Panc1 (cell line): ENCODE data around the gene ROR1. TPM values are rescaled to one million over a fixed set of nuclear protein-coding genes. Genes with fewer than 3 reads are reported as not detected.

Source experiments
- ATAC-seq: fragments of 200-7000 bp; cut with Tn5 transposase; 2 replicates; pipeline ENCODE4 v1.9.1; 2020; ENCODE audit warnings: mild to moderate bottlenecking, moderate library complexity
- BruUV-seq: library from RNA; stranded (reverse); fragments of 400-500 nt; replicated peaks from 2 replicates; lab custom pipeline; 2021; lab: Mats Ljungman, UMichigan
- CTCF ChIA-PET: fragments of 300-600 bp; sonication (Branson Sonifier 250); formaldehyde crosslinking; loops from one replicate; lab custom pipeline; 2022; ENCODE audit warnings: antibody characterized with exemption; lab: Charles Lee
- POLR2A ChIA-PET: fragments of 300-600 bp; sonication (Branson Sonifier 250); formaldehyde crosslinking; loops from one replicate; lab custom pipeline; 2022; ENCODE audit warnings: antibody characterized with exemption; lab: Charles Lee
- DNase-seq: peaks from one replicate; pipeline ENCODE4 v3.0.0-alpha.2; 2010; ENCODE audit warnings: low read depth, low spot score
- H3K27ac ChIP-seq: 2 replicates; pipeline ENCODE4 v1.5.1; 2011; ENCODE audit warnings: mild to moderate bottlenecking, low read length, inconsistent platforms
- H3K27me3 ChIP-seq: fragments of 200-500 bp; sonication (Bioruptor generic); 2 replicates; pipeline ENCODE4 v1.6.0; 2014; ENCODE audit warnings: low read length, inconsistent platforms; ENCODE audit not compliant: control insufficient read depth, insufficient read depth
- H3K36me3 ChIP-seq: fragments of 200-500 bp; sonication (Bioruptor generic); 2 replicates; pipeline ENCODE4 v1.5.1; 2014; ENCODE audit warnings: inconsistent platforms, mild to moderate bottlenecking, low read length, moderate library complexity; ENCODE audit not compliant: control insufficient read depth, insufficient read depth
- H3K4me1 ChIP-seq: 2 replicates; pipeline ENCODE4 v1.5.1; 2011; ENCODE audit warnings: inconsistent platforms, mild to moderate bottlenecking, low read length, moderate library complexity; ENCODE audit not compliant: control insufficient read depth, insufficient read depth
- H3K4me3 ChIP-seq, 2 experiments: 2 replicates each; pipeline ENCODE4 v1.5.1; 2011 to 2012; ENCODE audit warnings: low read depth in 2 of 2, low read length in 2 of 2, mild to moderate bottlenecking in 2 of 2, inconsistent platforms in 1 of 2, moderate library complexity in 1 of 2
- H3K9me3 ChIP-seq: fragments of 200-500 bp; sonication (Bioruptor generic); 2 replicates; pipeline ENCODE4 v1.5.1; 2014; ENCODE audit warnings: low read depth, mild to moderate bottlenecking, inconsistent platforms, low read length, moderate library complexity; ENCODE audit not compliant: control insufficient read depth, insufficient read depth
- CTCF ChIP-seq: fragments of 450-650 bp; IDR thresholded peaks from 2 replicates; pipeline ENCODE4 v1.5.1; 2017; ENCODE audit warnings: mild to moderate bottlenecking
- POLR2AphosphoS5 ChIP-seq: IDR thresholded peaks from 2 replicates; pipeline ENCODE4 v1.6.1; 2012; ENCODE audit warnings: mild to moderate bottlenecking, low read depth, low read length, moderate library complexity
- SIN3A ChIP-seq: IDR thresholded peaks from 2 replicates; pipeline ENCODE4 v1.6.1; 2012; ENCODE audit warnings: low read depth, mild to moderate bottlenecking, low read length, moderate library complexity, borderline replicate concordance; ENCODE audit not compliant: insufficient read depth
- TCF7L2 ChIP-seq: IDR thresholded peaks from 2 replicates; pipeline ENCODE4 v1.6.1; 2011; ENCODE audit warnings: mild to moderate bottlenecking, low read depth, low read length, inconsistent platforms
- in situ Hi-C: cut with HindIII; loops from 2 replicates; pipeline ENCODE4 v1.10.0; 2016; ENCODE audit warnings: low sequenced_read_pairs, low pct_unique_long_range_greater_than_20kb
- intact Hi-C: fragments of 100-400 bp; cut with micrococcal nuclease; formaldehyde crosslinking; loops from one replicate; pipeline ENCODE4 v1.10.0; 2022; ENCODE audit not compliant: unreplicated experiment
- total RNA-seq: library from RNA; stranded (reverse); gene quantifications from one replicate; pipeline ENCODE4 v1.2.1, GENCODE V29; 2021; ENCODE audit not compliant: unreplicated experiment
- TF ChIP-seq, protein P1 (sequence below), 2 experiments: IDR thresholded peaks; 2 replicates each; pipeline ENCODE4 v1.6.1; 2011 to 2012; ENCODE audit warnings: low read depth in 2 of 2, control low read depth in 1 of 2, low read length in 1 of 2, mild to moderate bottlenecking in 1 of 2, moderate library complexity in 1 of 2; ENCODE audit not compliant: insufficient read depth in 1 of 2

ROR1 gene
- total RNA-seq, 1 experiment from 2014 or later, result 19.3 TPM

DNA sequence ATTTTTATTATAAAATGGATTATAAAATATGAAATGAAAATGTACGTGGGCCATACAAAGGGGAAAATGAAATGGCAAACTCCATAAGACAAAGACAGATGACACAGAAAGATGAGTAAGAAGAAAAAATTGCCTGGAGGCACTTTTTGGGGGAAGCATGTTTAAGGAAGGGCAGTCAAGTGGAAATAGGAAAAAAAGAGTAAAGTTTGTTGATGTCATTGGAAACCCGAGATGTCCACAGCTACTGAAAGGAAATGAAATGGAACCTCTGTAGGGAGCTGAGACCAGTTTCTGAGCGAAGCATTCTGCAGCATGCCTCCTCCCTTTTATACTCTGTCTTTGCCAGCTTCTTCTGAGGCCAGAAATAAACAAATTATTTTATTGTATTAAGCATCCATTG lies 226.2 kb downstream of the ROR1 start:
- ChIA-PET CTCF (interaction anchor here (0.6 kb wide), 1 partner anchor 220 kb away, joined by 3 read pairs; no protein-coding TSS in a partner anchor), POLR2A (no interaction called here)
- BruUV-seq, result no TSS peak
- intact Hi-C loops (no loop called here), in situ Hi-C loops (no loop called here)
- ATAC-seq (no peak), DNase-seq (no peak)
- Histone ChIP-seq H3K4me3 (no peak overlapping the region), H3K27me3 (no peaks in the 10 kb centered on the region), H3K36me3 (no peaks in the 10 kb centered on the region), H3K9me3 (no peaks in the 10 kb centered on the region), H3K4me1 (no peaks in the 10 kb centered on the region), H3K27ac (no peak overlapping the region)
- TF ChIP-seq SIN3A (no peak), POLR2AphosphoS5 (no peak), CTCF (no peak), TCF7L2 (no peak)
- TF ChIP-seq, protein P1, sequence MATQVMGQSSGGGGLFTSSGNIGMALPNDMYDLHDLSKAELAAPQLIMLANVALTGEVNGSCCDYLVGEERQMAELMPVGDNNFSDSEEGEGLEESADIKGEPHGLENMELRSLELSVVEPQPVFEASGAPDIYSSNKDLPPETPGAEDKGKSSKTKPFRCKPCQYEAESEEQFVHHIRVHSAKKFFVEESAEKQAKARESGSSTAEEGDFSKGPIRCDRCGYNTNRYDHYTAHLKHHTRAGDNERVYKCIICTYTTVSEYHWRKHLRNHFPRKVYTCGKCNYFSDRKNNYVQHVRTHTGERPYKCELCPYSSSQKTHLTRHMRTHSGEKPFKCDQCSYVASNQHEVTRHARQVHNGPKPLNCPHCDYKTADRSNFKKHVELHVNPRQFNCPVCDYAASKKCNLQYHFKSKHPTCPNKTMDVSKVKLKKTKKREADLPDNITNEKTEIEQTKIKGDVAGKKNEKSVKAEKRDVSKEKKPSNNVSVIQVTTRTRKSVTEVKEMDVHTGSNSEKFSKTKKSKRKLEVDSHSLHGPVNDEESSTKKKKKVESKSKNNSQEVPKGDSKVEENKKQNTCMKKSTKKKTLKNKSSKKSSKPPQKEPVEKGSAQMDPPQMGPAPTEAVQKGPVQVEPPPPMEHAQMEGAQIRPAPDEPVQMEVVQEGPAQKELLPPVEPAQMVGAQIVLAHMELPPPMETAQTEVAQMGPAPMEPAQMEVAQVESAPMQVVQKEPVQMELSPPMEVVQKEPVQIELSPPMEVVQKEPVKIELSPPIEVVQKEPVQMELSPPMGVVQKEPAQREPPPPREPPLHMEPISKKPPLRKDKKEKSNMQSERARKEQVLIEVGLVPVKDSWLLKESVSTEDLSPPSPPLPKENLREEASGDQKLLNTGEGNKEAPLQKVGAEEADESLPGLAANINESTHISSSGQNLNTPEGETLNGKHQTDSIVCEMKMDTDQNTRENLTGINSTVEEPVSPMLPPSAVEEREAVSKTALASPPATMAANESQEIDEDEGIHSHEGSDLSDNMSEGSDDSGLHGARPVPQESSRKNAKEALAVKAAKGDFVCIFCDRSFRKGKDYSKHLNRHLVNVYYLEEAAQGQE (IDR thresholded peaks at IDR 0.05; ENCODE audit: insufficient read depth in 1 of 2, low read depth in 2 of 2, low read length in 1 of 2), result no peak

GRCh38 chr1:64001038-64001437 lies 227.2 kb downstream of the ROR1 start:
- POLR2A ChIA-PET, result no interaction called here
- H3K36me3 ChIP-seq, result no peaks in the 10 kb centered on the region
- H3K27ac ChIP-seq, result no peak overlapping the region
- no peaks in the 10 kb centered on the region for H3K9me3 ChIP-seq
- CTCF ChIA-PET, result no interaction called here
- H3K4me3 ChIP-seq, result no peak overlapping the region
- intact Hi-C loops, result no loop called here
- no peaks in the 10 kb centered on the region for H3K27me3 ChIP-seq
- TF ChIP-seq CTCF, result no peak
- no peak for TF ChIP-seq POLR2AphosphoS5
- TF ChIP-seq SIN3A, result no peak
- no peak for TF ChIP-seq TCF7L2
- TF ChIP-seq, protein P1 (IDR thresholded peaks at IDR 0.05; ENCODE audit: insufficient read depth in 1 of 2, low read depth in 2 of 2, low read length in 1 of 2), result no peak
- peaks cover 4% of the 10 kb centered on the region for H3K4me1 ChIP-seq
- no peak for DNase-seq
- in situ Hi-C loops, result no loop called here
- no peak for ATAC-seq
- BruUV-seq, result no TSS peak
